ENCODE measurements around the gene TBC1D17. TPM values are rescaled to one million over a fixed set of nuclear protein-coding genes. Genes with fewer than 3 reads are reported as not detected.

TBC1D17 gene
- total and polyA plus RNA-seq, 2 experiments from 2014 or later = 6.6 to 32.4 TPM

DNA sequence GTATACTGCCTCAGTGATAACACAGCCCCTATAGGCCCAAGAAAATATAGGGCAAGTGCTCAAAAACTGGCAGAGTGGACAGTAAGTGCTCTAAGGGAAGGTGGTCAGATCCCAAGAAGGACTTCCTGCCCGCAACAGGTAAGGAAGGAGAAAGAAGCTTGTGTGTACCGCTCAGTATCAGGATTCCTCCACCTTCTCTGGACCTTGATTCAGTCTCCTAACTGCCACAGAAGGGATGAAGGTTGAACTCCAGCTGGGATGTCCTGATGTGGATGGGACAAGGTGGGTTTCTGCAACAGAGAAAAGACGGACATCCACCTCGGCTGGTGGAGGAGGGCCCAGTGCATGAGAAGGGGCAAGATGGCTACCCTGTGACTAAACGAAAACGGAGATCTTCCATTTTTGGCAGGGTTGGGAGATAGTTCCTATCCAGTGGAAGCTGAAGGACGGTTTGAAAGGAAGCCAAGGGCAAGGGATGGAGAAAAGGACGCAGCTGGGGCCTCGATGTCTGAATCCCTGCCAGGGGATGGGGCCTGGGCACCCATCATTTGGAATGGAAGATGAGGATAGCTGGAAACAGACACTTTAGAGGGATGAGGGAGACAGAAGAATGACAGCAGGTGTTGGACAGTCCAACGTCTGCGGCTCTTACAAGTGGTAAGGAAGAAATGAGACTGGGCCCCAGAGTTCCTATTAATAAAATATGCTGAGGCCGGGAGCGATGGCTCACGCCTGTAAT is 50.2 kb downstream of the TBC1D17 start:
- Histone ChIP-seq H3K27ac (peak overlapping the region; percentile 87), H4K20me1 (ENCODE audit: insufficient read depth) (no peaks in the 10 kb centered on the region), H3K36me3 (ENCODE audit: low read depth) (peaks cover 7% of the 10 kb centered on the region; the same call in 1 of the 2 replicates), H3K27me3 (replicated peaks; ENCODE audit: insufficient read depth) (no peaks in the 10 kb centered on the region), H3K4me3 (peak overlapping the region; percentile 98), H3F3A (ENCODE audit: insufficient read depth) (peaks cover 16% of the 10 kb centered on the region), H2AFZ (no peak overlapping the region), H3K79me2 (ENCODE audit: insufficient read depth) (peaks cover 64% of the 10 kb centered on the region), H3K4me2 (ENCODE audit: unreplicated experiment) (peak overlapping the region; percentile 80), H3K9ac (no peak overlapping the region; the same call in 1 of the 2 replicates), H3K9me3 (ENCODE audit: low read depth) (no peaks in the 10 kb centered on the region), H3K4me1 (ENCODE audit: insufficient read depth) (peaks cover 8% of the 10 kb centered on the region; the same call in 1 of the 2 replicates), H3K9me2 (ENCODE audit: insufficient read depth) (no peaks in the 10 kb centered on the region)
- TF ChIP-seq EZH2 (IDR thresholded peaks at IDR 0.05; ENCODE audit: insufficient read depth, poor library complexity, severe bottlenecking) = no peak
- TF ChIP-seq EZH2phosphoT487 (IDR thresholded peaks at IDR 0.05; ENCODE audit: insufficient read depth, low read depth) = no peak
- WGBS, 2 experiments (ENCODE audit: low coverage in 1 of 2, low lambda C conversion rate in 2 of 2, missing lambda C conversion rate in 2 of 2) = 86% methylated on average over 14 of the region's 14 CpGs
- DNase-seq = no peak
- in situ Hi-C loops (cut with MboI) = loop anchor here (25.0 kb wide), 1 partner anchor 210 kb away; no protein-coding TSS in a partner anchor

DNA sequence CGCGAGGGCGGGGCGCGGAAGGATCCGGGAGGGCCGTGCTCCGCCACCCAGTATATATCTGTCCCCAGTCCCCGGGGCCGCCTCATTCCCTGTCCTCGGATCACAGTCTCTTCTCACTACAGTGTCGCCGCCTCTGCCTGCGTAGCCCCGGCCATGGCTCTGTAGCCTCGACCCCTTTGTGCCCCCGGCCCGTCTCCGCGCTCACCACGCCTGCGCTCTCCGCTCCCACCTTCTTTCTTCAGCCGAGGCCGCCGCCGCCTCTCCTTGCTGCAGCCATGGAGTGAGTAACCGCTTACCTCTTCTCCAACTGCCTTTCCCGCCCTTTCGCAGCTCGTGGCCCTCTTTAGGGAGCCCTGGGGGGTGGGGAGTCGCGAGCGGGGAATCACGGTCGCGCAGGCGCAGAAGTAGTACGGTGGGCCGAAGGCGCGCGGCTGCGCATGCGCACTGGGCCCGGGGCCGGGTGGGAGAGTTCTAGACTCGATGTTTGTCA is 51.7 kb downstream of the TBC1D17 start, which contains the start of the genes ATF5 and NUP62:
ATF5 (plus strand) TSS at position 85 of the 490 bp plus-strand sequence. CDS start 1,646 bp downstream, outside the sequence.
NUP62 (minus strand) TSS at position 384 of the 490 bp plus-strand sequence. CDS start 19,697 bp downstream, outside the sequence.
- peak within 1 kb of the TSS; percentile 94 for H3K9ac ChIP-seq
- H3K79me2 ChIP-seq (ENCODE audit: insufficient read depth) = peaks cover 50% of the 10 kb centered on the region
- in situ Hi-C loops (cut with MboI) = loop anchor here (25.0 kb wide), 1 partner anchor 208 kb away; no protein-coding TSS in a partner anchor
- 0 to 2% methylated on average over 31 to 48 of the region's 48 CpGs for WGBS, 2 experiments (ENCODE audit: low coverage in 1 of 2, low lambda C conversion rate in 2 of 2, missing lambda C conversion rate in 2 of 2)
- H4K20me1 ChIP-seq (ENCODE audit: insufficient read depth) = no peaks in the 10 kb centered on the region
- H3K4me1 ChIP-seq (ENCODE audit: insufficient read depth) = peaks cover 7% of the 10 kb centered on the region; the same call in 1 of the 2 replicates
- no peaks in the 10 kb centered on the region for H3K9me2 ChIP-seq (ENCODE audit: insufficient read depth)
- H3K9me3 ChIP-seq (ENCODE audit: low read depth) = no peaks in the 10 kb centered on the region
- H2AFZ ChIP-seq = peak within 1 kb of the TSS; percentile 93
- no peaks in the 10 kb centered on the region for H3K27me3 ChIP-seq (replicated peaks; ENCODE audit: insufficient read depth)
- H3K4me2 ChIP-seq (ENCODE audit: unreplicated experiment) = peak within 1 kb of the TSS; percentile 80
- peak within 1 kb of the TSS; percentile 87 for H3K27ac ChIP-seq
- H3K36me3 ChIP-seq (ENCODE audit: low read depth) = peaks cover 7% of the 10 kb centered on the region; the same call in 1 of the 2 replicates
- H3F3A ChIP-seq (ENCODE audit: insufficient read depth) = peaks cover 12% of the 10 kb centered on the region
- no peak for TF ChIP-seq EZH2phosphoT487 (IDR thresholded peaks at IDR 0.05; ENCODE audit: insufficient read depth, low read depth)
- peak; percentile 89 for DNase-seq
- H3K4me3 ChIP-seq = peak within 1 kb of the TSS; percentile 98

DNA sequence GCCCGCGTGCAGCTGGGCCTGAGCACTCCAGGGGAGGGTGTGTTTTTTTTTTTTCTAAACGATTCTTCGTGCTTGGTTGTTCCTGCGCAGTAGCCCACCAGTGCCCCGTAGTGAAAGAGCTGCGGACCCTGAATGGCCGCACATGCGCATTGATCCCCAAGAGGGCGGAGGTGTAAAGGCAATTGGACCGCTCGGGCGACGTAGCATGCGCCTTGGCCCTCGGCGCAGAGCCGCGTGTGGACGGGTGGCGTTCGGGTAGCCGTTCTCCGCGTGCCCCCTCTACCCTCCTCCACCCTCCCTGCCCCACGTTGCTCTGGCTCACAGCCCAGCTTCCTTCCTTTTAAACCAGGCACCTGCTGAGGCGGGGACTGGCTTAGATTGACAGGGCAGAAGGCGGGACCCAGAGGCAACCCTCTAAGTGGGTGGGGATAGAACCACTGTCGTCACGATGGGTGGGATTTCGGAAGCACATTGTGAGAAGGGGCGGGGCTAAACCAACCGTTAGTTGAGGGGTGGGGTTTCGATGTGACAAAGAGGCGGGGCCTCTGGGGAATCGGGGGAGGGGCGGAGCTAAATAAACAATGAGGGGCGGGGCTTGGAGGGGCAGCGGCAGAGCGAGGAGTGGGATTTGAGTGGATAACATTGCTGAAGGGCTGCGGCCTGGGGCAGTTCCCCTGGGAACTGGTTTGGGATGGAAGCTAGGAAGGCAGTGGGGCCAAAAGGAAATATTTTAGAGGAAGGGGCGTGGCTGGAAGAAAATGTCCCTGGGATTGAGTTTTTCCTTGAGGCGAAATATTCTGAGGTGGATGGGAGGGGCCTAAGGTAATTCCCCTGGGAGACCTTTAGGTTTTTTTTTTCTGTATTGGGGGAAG is 52.3 kb downstream of the TBC1D17 start:
- H3K79me2 ChIP-seq (ENCODE audit: insufficient read depth) = peaks cover 43% of the 10 kb centered on the region
- H3F3A ChIP-seq (ENCODE audit: insufficient read depth) = peaks cover 12% of the 10 kb centered on the region
- H3K4me2 ChIP-seq (ENCODE audit: unreplicated experiment) = peak overlapping the region; percentile 80
- H4K20me1 ChIP-seq (ENCODE audit: insufficient read depth) = no peaks in the 10 kb centered on the region
- TF ChIP-seq EZH2phosphoT487 (IDR thresholded peaks at IDR 0.05; ENCODE audit: insufficient read depth, low read depth) = no peak
- TF ChIP-seq EZH2 (IDR thresholded peaks at IDR 0.05; ENCODE audit: insufficient read depth, poor library complexity, severe bottlenecking) = no peak
- peak overlapping the region; percentile 98 for H3K4me3 ChIP-seq
- no peaks in the 10 kb centered on the region for H3K9me3 ChIP-seq (ENCODE audit: low read depth)
- DNase-seq = peak; percentile 99
- peaks cover 7% of the 10 kb centered on the region; the same call in 1 of the 2 replicates for H3K36me3 ChIP-seq (ENCODE audit: low read depth)
- peak overlapping the region; percentile 87 for H3K27ac ChIP-seq
- in situ Hi-C loops (cut with MboI) = loop anchor here (25.0 kb wide), 1 partner anchor 207 kb away; no protein-coding TSS in a partner anchor
- H2AFZ ChIP-seq = peak overlapping the region; percentile 93
- H3K4me1 ChIP-seq (ENCODE audit: insufficient read depth) = peaks cover 7% of the 10 kb centered on the region; the same call in 1 of the 2 replicates
- H3K9ac ChIP-seq = peak overlapping the region; percentile 94
- H3K27me3 ChIP-seq (replicated peaks; ENCODE audit: insufficient read depth) = no peaks in the 10 kb centered on the region
- 4% methylated on average over 35 to 43 of the region's 43 CpGs for WGBS, 2 experiments (ENCODE audit: low coverage in 1 of 2, low lambda C conversion rate in 2 of 2, missing lambda C conversion rate in 2 of 2)
- H3K9me2 ChIP-seq (ENCODE audit: insufficient read depth) = no peaks in the 10 kb centered on the region

All from GM23248 (cell line).